ENCODE measurements around the gene PTPN14. TPM values are rescaled to one million over a fixed set of nuclear protein-coding genes. Genes with fewer than 3 reads are reported as not detected.

The PTPN14 gene
- total RNA-seq, 6 experiments from 2014 or later: 1.6 to 4.6 (median 2.1) TPM

- H3K4me1 ChIP-seq: peaks cover 0 to 20% (median 4%) of the 10 kb centered on the region in 4 donors
- H3K4me3 ChIP-seq: no peak overlapping the region
- DNase-seq (no peak), ATAC-seq (no peak)
- H3K36me3 ChIP-seq: no peaks in the 10 kb centered on the region
- H3K27me3 ChIP-seq: no peaks in the 10 kb centered on the region
- WGBS (ENCODE audit: insufficient coverage, low coverage, low lambda C conversion rate, missing lambda C conversion rate): 53% methylated on average over 10 of the region's 11 CpGs
- intact Hi-C loops (cut with DNase I): no loop called here
- H3K9me3 ChIP-seq: no peaks in the 10 kb centered on the region
- H3K27ac ChIP-seq: peak overlapping the region in 1 of 3 donors; percentile 0
- TF ChIP-seq CTCF (IDR thresholded peaks at IDR 0.05) (no peak), POLR2A (IDR thresholded peaks at IDR 0.05) (no peak)
Measured at GRCh38 chr1:214310777-214311690, 240.4 kb downstream of the PTPN14 start.

- no peaks in the 10 kb centered on the region for H3K36me3 ChIP-seq
- intact Hi-C loops (cut with DNase I): no loop called here
- no peak for DNase-seq
- peak in 3 of 4 donors; percentile 26 to 42 (median 39) for ATAC-seq
- peaks cover 0 to 15% (median 2%) of the 10 kb centered on the region in 4 donors for H3K4me1 ChIP-seq
- no peak for TF ChIP-seq POLR2A (IDR thresholded peaks at IDR 0.05)
- TF ChIP-seq CTCF (IDR thresholded peaks at IDR 0.05): no peak
- WGBS (ENCODE audit: insufficient coverage, low coverage, low lambda C conversion rate, missing lambda C conversion rate): 12% methylated on average over 3 of the region's 3 CpGs
- no peaks in the 10 kb centered on the region for H3K27me3 ChIP-seq
- no peaks in the 10 kb centered on the region for H3K9me3 ChIP-seq
- H3K4me3 ChIP-seq: no peak overlapping the region
- H3K27ac ChIP-seq: peak overlapping the region in 1 of 3 donors; percentile 0
Measured at GRCh38 chr1:214310010-214310409, 241.4 kb downstream of the PTPN14 start.

- no peaks in the 10 kb centered on the region for H3K36me3 ChIP-seq
- H3K9me3 ChIP-seq: no peaks in the 10 kb centered on the region
- intact Hi-C loops (cut with DNase I): no loop called here
- no peaks in the 10 kb centered on the region for H3K27me3 ChIP-seq
- no peak overlapping the region for H3K4me3 ChIP-seq
- TF ChIP-seq CTCF (IDR thresholded peaks at IDR 0.05) (no peak), POLR2A (IDR thresholded peaks at IDR 0.05) (no peak)
- ATAC-seq (no peak), DNase-seq (no peak)
- H3K27ac ChIP-seq: no peak overlapping the region
- no peaks in the 10 kb centered on the region for H3K4me1 ChIP-seq
- WGBS (ENCODE audit: insufficient coverage, low coverage, low lambda C conversion rate, missing lambda C conversion rate): 70% methylated on average over 2 of the region's 6 CpGs
Measured at GRCh38 chr1:214306269-214306668, 245.1 kb downstream of the PTPN14 start.

GRCh38 chr1:214305164-214305751, 246.1 kb downstream of the PTPN14 start:
- H3K27ac ChIP-seq: no peak overlapping the region
- ATAC-seq: no peak

More at GRCh38 chr1:214305164-214305751, 246.1 kb downstream of the PTPN14 start:
- H3K9me3 ChIP-seq: no peaks in the 10 kb centered on the region
- H3K36me3 ChIP-seq: no peaks in the 10 kb centered on the region
- no peaks in the 10 kb centered on the region for H3K27me3 ChIP-seq
- TF ChIP-seq POLR2A (IDR thresholded peaks at IDR 0.05) (no peak), CTCF (IDR thresholded peaks at IDR 0.05) (no peak)
- WGBS (ENCODE audit: insufficient coverage, low coverage, low lambda C conversion rate, missing lambda C conversion rate): 87% methylated on average over 3 of the region's 9 CpGs
- no peak overlapping the region for H3K4me3 ChIP-seq
- intact Hi-C loops (cut with DNase I): no loop called here
- DNase-seq: no peak
- H3K4me1 ChIP-seq: no peaks in the 10 kb centered on the region
